SU-DHL-6 (cell line): ENCODE measurements around the gene PLA2G10.

Source experiments
- EZH2phosphoT487 ChIP-seq: fragments of 200-600 bp; sonication (generic), shearing (Covaris generic); conservative IDR thresholded peaks from 2 replicates; pipeline ENCODE4 v1.6.1; 2018; ENCODE audit warnings: mild to moderate bottlenecking, antibody characterized with exemption, low read length, moderate library complexity, mixed read lengths
- TF ChIP-seq, protein P1 (sequence below): fragments of 200-600 bp; sonication (generic); IDR thresholded peaks from one replicate; pipeline ENCODE4 v1.5.1; 2017; ENCODE audit warnings: antibody characterized with exemption, mild to moderate bottlenecking, low read length, moderate library complexity; ENCODE audit not compliant: insufficient read depth, poor library complexity, severe bottlenecking

DNA sequence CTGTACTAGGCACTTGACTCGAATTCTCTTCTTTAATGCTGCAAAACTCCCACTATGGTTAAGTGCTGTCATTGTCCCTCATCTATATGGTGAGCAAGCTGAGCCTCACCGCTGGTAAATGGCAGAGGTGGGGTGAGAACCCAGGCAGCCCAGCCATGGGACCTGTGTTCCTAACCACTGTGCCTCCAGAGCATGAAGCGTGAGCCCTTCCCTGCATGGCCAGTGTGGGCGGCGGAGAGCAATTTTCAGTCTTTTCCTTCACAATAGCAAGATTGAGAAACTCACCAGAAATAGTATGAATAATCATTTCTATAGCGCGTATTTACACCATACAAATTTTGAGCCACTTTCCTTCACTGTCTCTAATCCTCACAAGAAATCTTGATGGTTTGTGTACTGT is 52.2 kb downstream of the PLA2G10 start:
- TF ChIP-seq, protein P1, sequence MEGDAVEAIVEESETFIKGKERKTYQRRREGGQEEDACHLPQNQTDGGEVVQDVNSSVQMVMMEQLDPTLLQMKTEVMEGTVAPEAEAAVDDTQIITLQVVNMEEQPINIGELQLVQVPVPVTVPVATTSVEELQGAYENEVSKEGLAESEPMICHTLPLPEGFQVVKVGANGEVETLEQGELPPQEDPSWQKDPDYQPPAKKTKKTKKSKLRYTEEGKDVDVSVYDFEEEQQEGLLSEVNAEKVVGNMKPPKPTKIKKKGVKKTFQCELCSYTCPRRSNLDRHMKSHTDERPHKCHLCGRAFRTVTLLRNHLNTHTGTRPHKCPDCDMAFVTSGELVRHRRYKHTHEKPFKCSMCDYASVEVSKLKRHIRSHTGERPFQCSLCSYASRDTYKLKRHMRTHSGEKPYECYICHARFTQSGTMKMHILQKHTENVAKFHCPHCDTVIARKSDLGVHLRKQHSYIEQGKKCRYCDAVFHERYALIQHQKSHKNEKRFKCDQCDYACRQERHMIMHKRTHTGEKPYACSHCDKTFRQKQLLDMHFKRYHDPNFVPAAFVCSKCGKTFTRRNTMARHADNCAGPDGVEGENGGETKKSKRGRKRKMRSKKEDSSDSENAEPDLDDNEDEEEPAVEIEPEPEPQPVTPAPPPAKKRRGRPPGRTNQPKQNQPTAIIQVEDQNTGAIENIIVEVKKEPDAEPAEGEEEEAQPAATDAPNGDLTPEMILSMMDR, result no peak
- no peak for TF ChIP-seq EZH2phosphoT487
